NCI-H1930 (cell line): ENCODE data around the gene OSCP1.
A peak's percentile ranks its signal among the peaks of the same experiment; 100 is the strongest.

Experiments used
- DNase-seq, 2 experiments: peaks; one replicate each; lab custom pipeline; 2025; lab: John Stamatoyannopoulos, UW

OSCP1 gene

GRCh38 chr1:36446746-36447145, 3.5 kb downstream of the OSCP1 start:
- no peak for DNase-seq

GRCh38 chr1:36446271-36446670, 4.0 kb downstream of the OSCP1 start:
- no peak for DNase-seq

DNA sequence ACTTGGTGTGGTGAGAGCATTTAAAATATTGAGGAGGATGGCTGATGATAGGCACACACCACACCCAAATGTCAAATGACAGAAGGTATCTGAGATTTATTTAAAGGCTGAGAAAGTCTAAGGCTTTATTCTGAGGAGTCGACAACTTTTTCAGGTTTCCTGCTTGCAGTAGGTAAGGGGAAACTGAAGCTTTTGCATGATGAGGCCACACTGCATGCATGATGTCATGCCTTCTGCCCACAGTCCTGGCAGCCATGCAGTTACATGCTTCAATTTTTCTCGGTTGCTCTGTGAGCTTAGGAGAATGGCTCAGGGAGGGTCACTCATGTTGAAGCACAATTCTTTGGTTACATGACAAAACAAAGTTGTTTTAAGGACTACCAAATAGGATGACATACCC, 7.0 kb downstream of the OSCP1 start:
- DNase-seq: no peak

DNA sequence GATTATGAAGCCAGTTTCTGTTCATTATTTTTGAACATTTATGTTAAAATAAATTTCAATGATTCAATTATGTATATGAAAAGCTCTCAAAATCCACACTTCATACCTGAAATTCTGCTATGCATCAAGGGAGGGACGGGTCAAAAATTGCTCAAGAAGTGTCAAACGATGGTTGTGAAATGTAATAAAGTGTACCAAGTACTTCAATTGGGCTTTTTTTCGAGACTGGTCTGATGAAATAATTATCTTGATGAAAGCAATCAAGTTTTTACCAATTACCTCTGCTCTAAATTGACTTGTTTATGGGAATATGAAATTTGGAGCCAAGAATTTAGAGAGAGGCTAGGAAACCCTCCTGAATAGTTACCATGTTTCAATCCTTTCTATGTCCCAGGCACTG, 7.9 kb downstream of the OSCP1 start:
- DNase-seq: no peak

- no peak for DNase-seq
These were observed 9.6 kb downstream of the OSCP1 start for GRCh38 chr1:36440646-36441045.

DNA sequence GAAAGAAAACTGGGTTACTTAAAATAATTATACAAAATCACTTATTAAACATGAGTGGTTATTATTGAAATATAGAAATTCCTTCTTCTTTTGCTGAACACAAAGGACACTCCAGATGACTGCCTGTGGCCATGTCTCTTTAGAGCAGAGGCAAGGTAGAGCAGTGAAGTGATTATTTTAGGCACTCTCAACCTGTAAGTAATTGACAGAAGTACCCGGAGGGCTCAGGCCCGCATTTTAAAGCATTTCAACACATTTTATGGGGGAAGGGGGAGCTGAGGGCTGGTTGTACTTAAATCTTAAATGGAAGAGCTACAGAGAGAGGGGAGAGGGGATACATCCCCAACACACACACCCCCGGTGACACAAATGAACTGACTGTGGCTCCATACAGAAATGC, 10.2 kb downstream of the OSCP1 start:
- DNase-seq: no peak

- no peak for DNase-seq
These were observed 11.5 kb downstream of the OSCP1 start for GRCh38 chr1:36438715-36439114.

DNA sequence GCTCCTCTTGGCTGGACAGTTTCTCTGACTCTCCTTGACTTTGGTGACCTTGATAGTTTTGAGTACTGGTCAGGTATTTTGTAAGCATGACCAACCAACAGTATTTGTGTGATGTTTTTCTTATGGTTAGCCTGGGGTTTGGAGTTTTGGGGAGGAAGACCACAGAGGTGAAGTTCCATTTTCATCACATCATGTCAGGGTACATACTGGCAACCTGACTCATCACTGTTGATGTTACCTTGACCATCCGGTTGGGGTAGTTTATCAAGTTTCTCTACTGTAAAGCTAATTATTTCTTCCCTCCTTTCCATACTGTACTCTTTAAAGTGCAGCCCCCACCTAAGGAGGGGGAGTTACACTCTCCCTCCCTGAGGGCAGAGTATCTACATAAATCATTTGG, 13.4 kb downstream of the OSCP1 start:
- no peak for DNase-seq

DNA sequence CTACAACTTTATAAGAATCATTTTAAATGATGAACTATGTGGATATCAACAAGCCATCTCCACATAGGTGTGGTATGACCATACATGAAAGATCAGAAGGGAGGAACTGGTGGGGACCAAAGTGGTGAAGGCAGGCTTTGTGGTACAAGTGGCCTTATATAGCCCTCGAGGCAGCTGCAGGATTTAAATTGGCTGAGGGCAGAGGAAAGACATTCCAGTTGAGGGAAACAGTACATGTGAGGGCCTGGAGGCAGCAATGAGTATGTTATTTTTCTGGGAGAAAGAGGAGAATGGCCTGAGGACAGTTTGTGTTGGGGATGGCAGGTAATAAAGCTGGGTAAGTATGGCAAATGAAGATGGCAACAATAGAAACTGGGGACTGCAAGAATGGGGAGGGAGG, 17.1 kb downstream of the OSCP1 start:
- no peak for DNase-seq

- no peak for DNase-seq
These were observed 17.6 kb downstream of the OSCP1 start for GRCh38 chr1:36432616-36433015.

DNA sequence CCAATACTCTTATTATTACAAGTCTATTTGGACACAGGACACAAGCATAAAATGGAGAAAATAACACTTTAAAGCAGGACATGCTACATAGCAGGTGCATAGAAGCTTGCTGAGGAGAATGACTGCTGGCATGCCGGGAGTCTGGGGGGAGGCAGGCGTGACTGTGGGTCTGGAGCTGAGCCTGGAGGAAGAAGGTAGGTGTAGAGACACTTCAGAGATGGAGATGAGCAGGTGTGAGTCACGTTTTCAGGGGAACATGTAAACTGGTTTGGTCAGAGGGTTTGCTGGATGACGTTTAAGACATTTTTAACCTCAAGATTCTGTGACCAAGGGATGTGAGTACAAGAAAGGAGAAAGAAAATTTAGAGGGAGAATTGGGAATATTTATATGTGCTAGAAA, 24.5 kb downstream of the OSCP1 start:
- no peak for DNase-seq

DNA sequence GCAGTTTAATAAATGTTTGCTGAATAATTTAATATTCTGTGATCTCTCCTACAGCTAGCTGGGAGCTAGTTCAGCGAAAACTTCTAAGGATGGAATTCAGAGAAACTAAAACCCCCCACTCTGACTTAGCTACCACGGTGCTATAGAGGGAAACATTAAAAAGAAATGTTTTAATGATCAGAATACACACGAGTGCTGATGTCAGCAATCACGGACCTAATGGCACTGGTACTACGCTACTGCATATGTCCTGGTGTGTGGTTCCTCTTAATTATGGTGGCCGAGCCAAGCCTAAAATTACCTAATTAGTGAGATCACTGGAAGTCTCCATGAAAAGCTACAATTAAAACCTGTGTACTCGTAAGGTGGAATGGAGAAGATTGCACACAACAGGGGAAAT, 28.6 kb downstream of the OSCP1 start:
- DNase-seq: no peak

DNA sequence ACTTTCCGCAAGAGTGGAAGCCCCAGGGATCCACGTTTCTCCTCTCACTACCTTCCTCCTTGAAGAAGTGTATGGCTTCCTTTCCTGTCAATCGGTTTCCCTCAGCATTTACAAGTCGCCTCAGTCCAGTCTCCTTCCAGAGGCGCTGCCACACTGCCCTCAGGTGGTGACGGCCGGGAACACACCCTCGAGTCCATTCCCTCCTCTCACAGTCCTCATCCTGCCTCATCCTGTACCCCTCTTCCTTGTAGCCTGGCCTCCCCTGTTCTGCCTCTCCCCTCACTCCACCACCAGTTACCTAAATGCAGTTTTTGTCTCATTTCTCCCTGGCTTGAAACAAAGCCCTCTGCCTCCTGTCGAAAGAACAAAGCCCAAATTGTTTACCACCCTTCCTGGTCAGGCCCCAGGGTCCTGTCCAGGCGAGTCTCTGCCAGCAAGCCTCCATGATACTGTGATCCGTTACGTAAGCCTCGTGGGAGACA, 29.4 kb downstream of the OSCP1 start:
- peak; percentile 16 to 49 for DNase-seq

- DNase-seq: no peak
These were observed 29.8 kb downstream of the OSCP1 start for GRCh38 chr1:36420409-36420808.

GRCh38 chr1:36419569-36419968, 30.7 kb downstream of the OSCP1 start:
- no peak for DNase-seq

GRCh38 chr1:36419140-36419539, 31.1 kb downstream of the OSCP1 start:
- no peak for DNase-seq

GRCh38 chr1:36417931-36418330, 32.3 kb downstream of the OSCP1 start:
- no peak for DNase-seq

DNA sequence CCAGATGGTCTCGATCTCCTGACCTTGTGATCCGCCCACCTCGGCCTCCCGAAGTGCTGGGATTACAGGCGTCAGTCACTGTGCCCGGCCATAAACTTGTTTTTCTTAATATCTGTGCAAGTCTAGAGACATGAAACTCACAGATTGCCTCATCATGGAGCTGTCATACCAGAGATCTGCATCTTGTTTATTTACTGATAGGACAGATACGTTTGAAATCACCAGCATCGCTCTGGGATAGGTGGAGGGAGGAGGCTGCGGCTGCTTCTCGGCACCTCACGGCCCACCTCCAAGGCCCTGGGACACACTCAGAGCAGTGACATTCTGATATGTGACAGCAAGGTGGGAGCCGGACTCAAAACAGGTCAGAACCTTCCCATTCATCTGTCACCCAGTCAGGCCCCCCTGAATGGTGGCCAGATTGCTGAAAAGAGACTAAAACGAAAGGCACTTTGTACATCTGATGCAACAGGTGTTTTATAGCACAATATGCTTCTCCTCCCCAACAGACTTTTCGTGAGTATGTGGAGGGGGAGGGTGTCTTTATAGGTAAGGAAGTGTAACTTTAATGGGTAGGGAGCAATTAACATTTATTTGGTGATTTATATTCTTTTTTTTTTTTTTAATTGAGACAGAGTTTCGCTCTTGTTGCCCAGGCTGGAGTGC, 34.5 kb downstream of the OSCP1 start:
- no peak for DNase-seq

DNA sequence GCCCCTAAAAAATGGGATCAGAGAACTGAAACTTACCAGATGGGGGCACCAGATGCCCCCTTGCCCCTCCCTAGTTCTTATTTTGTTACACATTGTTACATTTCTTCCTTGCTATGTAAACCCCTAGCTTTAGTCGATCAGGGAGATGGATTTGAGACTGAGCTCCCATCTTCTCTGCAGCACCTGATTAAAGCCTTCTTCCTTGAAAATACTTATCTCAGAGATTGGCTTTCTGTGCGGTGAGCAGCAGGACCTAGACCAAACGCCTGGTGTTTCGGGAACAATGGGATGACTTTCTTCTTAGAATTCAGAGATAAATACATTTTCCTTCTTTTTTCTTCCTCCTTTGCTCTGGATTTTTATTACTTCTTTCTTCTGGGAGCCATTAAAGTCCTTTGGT, 35.9 kb downstream of the OSCP1 start:
- DNase-seq: no peak

- peak; percentile 16 to 26 for DNase-seq
These were observed 38.3 kb downstream of the OSCP1 start for GRCh38 chr1:36411674-36412648.

DNA sequence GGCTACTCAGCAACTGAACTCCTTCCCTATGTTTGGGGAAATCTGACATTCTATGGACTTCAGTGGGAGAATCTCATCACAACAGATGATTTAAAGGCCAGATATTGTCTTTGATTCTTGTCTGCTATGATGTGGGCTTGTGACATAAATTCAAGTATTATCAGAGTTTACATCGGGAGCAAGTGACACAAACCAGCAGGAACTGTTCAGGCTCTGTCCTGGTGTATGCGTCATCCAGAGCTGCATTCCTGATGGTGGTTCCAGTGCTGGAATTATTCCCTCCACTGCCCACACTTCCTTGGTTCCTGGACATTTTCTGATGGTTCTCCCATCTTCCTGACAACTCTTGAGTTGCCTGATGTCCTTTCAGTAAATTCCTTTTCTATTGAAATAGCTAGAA, 41.8 kb downstream of the OSCP1 start:
- no peak for DNase-seq

GRCh38 chr1:36406440-36406839, 43.8 kb downstream of the OSCP1 start:
- DNase-seq: no peak

DNA sequence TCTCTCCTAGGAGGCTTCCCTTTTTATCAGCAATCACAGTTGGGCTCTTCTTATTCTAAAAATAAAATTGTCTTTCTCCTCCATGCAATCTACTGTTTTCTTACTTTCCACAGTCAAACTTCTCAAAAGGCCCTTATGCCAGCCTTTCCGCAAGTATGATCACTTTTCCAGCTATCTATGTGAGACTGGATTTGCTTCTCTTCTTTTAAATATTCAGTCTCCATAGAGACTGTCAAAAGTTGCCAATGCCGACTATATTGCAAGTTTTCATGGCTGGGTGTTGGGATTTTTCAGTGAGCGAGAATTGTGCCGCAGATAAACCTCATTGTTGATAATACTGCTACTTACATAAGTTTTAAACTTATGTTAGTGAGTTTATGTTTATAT, 47.8 kb downstream of the OSCP1 start:
- no peak for DNase-seq
